H4 (cell line): ENCODE results near the gene POT1. TPM values are rescaled to one million over a fixed set of nuclear protein-coding genes. Genes with fewer than 3 reads are reported as not detected.

ENCODE experiments used
- DNase-seq: peaks from one replicate; pipeline ENCODE4 v3.0.0-alpha.2; 2015; ENCODE audit warnings: low spot score
- total RNA-seq: library from RNA; depleted of rRNA; stranded (reverse); fragments of >200 nt; shearing (Covaris generic); gene quantifications from 2 replicates; pipeline ENCODE4 v1.2.3, GENCODE V29; 2014

Gene POT1
- total RNA-seq, 1 experiment from 2014 or later: 30.9 TPM

- DNase-seq: no peak
Observed at GRCh38 chr7:124912972-124913371, 16.7 kb downstream of the POT1 start.

DNA sequence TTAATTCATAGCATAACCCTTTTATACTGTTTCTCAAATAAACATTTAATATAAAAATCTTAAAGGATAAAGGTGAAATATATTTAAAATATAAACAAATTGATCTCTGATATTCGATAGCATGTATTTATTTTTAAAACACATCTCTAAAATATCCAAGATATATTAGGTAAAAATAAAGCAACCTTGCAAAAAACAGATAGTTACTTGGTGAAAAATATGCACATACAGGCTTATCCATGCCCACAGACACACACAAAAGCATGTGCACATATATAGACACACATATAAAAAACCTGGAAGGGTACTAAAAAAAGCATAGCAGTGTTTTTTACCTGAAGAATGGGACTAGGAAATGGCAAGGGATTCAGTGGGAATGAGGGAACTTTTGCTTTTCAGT is 19.8 kb downstream of the POT1 start:
- DNase-seq: no peak

DNA sequence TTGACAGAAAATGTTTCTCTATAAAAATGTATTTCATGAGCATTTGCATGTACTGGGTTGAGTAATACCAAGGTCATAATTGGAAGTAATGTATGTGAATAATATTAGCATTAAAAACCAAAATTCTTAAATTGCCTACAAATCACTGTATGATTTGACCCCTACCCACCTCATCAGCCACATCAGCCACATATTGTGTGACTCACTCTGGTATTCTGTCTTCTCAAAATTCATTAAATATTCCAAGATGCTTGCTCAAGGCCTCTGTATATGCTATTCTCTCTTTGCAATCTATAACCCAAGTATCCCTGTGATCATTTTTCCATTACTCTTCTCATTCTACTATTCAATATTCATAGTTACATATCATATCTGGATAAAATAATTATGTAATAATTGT is 21.4 kb downstream of the POT1 start:
- DNase-seq: no peak

DNA sequence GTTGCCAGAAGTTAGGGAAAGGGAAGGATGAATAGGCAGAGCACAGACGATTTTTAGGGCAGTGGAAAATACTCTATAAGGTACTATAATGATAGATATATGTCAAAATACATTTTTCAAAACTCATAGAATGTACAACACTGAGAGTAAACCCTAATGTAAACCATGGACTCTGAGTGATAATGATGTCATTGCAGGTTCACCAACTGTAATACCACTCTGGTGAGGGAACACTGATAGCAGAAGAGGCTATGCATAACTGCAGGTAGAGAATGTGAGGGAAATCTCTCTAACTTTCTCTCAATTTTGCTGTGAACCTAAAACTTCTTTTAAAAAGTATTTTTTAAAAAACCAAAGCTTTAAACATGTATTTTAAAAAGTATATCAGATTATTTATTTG is 22.1 kb downstream of the POT1 start:
- DNase-seq: no peak

DNA sequence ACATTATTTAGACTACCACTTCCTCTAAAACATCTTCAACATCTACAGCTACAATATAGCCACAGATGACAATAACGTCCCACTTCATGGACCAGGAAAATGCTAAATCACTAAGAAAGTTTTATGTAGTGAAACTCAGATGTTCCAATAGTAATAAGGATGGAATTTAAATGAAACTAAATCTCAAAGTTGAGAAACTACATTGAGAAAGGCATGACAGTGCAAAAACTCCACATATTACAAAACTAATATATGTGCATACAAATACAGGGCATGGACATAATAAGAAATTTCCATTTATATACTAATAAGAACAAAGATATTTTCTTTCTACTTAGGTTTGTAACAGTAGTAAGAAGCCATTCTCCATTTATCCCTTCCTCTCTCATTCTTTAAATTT is 31.1 kb downstream of the POT1 start:
- DNase-seq: no peak

DNA sequence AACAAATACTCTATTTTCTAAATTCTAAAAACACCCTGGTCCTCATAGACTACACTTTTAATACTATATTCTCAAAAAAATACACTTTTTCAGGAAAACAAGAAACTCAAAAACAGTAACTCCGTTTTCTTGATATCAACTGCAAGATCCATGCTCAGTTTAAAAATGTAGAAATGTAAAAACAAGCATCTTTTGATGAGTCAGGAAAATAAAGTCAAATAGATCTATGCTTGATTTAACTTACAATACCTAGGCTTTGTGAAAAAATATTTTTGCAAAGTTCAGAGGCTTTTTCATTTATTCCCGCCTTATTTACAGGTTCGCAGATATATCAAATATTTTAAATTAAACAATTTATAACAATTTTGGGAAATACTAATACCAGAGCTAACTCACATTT is 33.6 kb downstream of the POT1 start:
- DNase-seq: no peak

GRCh38 chr7:124893140-124893827 is 36.3 kb downstream of the POT1 start:
- no peak for DNase-seq

DNA sequence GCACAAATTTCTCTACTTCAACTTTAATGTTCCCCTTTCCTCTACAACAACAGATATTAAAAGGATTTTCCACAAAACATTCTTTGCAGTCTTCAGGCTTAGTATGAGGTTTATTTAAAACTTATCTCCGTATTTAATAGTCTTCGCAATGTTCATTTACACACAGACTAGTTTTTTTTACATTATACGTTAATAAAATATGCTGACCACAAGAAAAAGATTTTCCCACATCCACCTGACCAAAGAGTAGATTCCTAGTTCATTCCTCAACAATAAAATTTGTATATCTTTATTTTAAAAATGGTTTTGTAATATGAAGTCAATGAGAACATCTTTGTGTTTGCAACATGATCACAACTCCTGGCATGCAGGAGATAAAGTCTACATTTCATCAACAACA is 42.4 kb downstream of the POT1 start:
- DNase-seq: no peak

DNA sequence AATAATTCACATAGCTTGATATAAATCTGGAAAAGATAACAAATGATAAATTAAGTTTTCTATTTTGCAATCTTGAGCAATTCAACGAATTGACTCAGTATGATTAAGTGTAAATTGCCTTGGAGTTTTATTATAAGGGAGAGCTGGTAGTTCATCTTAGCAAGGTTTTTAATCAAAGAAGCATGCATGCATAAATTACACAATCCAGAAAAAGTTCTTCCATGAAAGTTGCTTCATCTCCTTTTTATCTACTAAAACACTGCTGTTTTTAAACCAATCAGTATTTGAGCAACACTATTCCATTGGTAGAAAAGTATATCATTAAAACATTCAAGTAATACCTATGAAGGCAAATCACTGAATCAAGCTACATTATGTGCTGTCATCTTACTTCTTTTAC is 47.6 kb downstream of the POT1 start:
- DNase-seq: no peak

- DNase-seq: no peak
Observed at GRCh38 chr7:124879771-124880170, 49.9 kb downstream of the POT1 start.

DNA sequence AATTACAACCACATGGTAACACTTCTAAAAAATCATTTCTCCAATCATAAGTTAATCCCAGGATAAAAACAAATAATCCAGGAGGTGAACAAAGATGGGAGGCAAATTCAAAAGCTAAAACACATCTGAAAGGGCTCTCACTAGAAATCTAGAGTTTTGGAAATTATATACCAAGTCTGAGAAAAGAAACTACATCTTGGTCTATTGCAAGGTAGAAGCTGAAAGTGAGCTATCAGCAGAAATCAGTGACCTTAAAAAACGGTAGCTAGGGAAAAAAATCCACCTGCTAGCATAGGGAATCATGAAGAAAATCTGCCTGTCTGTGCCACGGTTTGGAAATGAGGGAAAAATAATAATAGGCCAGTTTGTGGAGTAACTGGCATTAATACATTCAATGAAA is 50.5 kb downstream of the POT1 start:
- DNase-seq: no peak

DNA sequence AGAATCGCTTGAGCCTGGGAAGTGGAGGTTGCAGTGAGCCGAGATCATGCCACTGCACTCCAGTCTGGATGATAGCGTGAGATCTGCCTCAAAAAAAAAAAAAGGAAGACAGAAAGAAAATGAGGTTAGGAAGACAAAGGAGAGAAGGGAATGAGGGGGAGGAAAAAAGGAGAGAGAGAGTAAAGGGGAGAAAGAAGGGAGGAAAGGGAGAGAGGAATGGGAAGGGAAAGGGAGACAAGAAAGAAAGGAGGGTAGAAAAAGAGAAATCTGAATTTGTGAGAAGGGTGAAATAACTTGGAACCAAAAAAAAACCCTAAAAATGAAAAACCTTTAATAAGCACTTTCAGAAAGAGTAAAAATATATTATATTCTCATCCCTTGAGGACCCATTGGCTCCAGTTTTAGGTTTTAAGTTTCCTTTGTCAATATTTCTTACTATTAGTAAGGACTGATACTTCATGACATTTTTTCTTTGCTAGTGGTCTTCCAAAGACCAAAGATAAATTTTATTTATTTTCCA is 54.9 kb downstream of the POT1 start:
- no peak for DNase-seq

DNA sequence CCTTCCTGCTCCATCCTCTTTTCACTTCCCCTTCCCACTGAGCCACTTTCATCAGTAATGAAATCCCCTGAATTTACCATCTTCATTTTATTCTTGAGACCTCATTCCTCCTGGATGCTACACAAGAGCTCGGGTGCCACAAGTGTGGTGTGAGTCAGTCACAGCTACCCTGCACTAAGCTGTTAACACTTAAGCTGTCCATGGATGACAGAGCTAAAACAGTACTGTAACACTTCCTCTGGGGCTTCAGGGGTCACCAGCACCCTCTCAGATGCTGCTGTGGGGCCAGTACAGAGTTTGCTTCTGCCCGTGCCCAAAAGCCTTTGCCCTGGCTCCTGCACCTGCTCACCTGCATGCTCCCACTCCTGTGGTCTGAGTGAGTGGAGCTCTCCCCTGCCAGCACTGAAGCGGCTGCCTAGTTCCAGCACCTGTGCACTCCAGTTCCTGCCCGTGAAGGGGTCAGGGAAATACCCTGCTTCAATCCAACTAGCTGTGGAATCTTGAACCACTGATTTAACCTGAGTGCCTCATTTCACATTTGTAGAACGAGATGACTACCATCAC is 71.9 kb downstream of the POT1 start:
- DNase-seq: no peak

DNA sequence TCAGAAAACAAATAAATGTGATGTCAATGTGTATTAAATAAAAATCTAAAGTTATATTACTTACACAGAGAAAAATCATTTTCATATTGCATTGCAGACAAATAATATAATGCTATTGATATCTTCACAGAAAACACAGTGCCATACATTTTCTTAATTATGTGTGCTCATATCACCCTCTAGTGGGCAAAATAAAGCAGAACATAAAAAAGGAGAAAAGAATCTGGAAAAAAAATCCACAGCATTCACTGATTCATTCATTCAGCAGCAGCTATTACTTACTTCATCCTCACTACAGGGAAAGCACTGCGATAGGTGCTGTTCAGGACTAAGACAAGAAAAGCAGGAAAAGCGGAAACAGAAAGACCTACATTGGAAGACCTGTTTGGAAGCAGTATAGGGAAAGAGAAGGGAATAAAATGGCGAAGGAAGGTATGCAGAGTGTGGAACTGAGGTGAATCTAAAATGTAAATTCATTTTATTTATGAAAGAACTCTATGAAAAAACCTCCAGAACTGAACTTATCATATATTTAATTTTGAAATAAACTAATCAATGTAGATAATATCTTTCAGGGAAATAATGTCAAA is 73.2 kb downstream of the POT1 start:
- DNase-seq: peak; percentile 31

DNA sequence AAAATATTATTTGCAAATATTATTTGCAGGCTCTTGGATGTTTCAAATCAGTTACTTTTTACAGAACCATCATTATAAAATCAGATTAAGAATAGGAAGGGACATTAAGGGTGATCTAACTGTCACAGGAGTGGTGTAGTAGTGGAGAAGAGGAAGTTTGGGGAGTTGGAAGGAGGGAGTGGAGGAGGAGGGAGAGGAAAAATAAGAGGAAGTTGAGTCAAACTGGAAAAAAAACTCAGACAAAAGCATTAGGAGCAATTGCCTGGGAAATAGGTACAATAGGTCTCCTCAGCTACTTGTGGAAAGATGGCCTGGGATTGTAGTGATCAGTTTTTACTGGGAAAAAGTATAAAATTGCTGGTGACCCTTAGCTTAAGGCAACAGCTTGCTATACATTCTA is 86.3 kb downstream of the POT1 start:
- no peak for DNase-seq

- peak; percentile 10 for DNase-seq
Observed at GRCh38 chr7:124840435-124840834, 89.2 kb downstream of the POT1 start.

- no peak for DNase-seq
Observed at GRCh38 chr7:124839687-124840086, 89.9 kb downstream of the POT1 start.

DNA sequence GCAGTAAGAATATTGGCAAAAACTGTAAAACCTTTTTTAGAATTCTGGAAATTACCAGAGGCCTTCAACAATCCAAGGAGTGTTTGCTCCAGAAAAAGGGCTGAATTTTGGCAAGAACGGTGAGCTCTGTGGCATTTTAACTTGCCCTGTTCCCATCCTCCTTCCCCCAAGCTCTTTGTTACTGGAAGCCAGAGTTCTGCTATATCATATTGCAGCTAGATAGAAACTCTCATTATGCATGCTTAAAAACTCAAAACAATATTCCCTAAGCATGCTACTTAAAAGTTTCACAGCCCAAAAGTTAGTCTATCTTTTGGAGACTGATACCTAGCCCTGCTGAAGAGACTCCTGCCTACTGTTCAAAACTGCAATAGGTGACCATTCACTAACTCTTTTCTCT is 93.5 kb downstream of the POT1 start:
- DNase-seq: no peak

GRCh38 chr7:124818807-124819206 is 110.8 kb downstream of the POT1 start:
- no peak for DNase-seq

DNA sequence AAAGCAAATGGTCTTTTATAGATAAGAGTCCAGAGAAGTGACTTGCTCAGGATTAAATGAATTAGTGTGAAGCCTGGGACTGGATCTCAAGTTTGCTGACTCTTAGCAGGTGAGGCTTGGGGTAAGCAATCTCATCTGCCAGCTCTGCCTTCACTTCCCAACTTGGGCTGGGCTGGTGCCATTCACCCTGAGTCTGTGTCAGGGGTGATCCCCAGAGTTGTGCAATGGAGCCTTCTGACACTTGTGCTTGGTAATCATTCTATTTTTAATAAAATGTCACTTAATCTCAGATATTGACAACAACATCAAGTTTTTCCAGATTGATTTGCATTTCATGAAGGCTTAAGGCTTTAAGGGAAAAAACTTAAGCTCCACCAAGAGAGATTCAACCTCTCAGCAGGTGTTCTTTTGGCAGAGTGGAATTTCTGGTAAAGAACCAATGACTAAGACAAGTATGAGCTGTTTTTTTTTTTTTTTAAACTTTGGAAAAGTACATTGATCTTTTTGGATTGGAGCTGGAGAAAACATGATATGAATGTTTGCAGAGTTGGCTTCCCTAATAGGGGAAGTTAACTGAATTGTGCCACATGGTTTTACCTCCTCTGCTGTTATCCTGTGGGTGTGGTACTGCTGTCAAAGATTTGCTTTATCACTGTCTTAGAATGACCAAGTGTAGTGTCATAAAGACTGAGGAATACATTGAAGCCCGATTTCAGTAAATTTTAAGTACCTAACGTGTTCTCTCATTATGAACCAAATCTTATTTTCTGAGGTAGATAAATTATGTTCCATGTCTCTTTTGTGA is 115.4 kb downstream of the POT1 start:
- DNase-seq: no peak

DNA sequence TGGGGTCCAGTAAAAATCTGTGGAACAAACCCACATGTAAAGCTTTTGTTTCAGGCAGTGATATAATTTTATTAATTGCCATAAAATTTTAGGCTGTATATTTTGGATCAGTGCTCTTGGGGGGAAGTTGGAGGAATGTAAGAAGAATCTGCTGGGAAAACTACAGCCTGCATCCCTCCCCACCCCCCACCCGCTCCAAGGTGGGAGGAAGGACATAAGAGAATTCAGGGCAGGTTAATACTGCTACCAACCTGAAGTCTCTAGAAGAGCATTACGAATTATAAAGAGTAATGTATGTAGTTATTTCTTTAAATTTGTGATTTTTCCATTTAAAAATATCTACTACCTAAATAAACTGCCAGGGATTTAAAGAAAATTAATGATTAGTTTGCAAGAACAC is 116.9 kb downstream of the POT1 start:
- no peak for DNase-seq

DNA sequence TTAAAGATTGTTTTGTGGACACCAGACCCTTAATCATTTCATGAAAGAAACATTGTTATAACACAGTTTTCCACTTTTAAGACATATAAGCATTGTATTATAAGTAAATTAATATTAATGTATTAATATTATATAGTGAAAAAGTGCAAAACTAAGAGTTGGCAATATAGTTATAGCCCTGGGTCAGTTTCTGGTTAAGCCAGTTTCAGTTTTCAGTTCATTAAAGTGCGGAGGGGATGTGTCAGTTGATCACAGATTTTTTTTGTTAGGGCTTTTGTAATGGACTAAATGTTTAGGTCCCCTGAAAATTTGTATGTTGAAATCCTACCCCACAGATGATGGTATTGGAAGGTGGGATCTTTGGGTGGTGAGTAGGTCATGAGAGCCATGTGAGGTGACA is 118.3 kb downstream of the POT1 start:
- no peak for DNase-seq

DNA sequence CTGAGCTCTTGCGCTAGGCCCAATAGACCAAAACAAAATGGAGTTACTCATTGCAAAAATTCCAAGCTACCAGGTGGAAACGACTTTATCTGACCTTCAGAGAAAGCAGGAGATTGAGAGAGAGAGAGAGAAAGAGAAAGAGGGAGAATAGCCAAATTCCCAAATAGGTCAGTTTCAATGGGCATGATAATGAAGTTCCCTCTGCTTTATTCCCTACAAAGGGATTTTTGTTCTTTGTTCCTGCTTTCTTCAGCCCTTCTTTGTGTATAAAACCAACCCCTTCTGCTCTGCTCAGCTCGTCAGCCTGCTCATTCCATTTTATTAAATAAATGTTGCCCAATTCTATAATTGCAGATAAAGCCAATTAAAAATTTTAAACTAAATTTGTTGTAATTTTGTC is 119.0 kb downstream of the POT1 start:
- no peak for DNase-seq
